Stimulated activated CD4-positive, alpha-beta T cell treated with anti-CD3 and anti-CD28 coated beads, Interleukin-15, amount 100 ng/mL, for 1 hour (primary cell): ENCODE data around the gene AREL1.
A peak's percentile ranks its signal among the peaks of the same experiment; 100 is the strongest.

ENCODE experiments used
- DNase-seq, 2 donors: peaks; one replicate each; pipeline ENCODE4 v3.0.0-alpha.2; 2020; ENCODE audit warnings: low read depth in 1 of 2, low spot score in 1 of 2

AREL1 gene

DNA sequence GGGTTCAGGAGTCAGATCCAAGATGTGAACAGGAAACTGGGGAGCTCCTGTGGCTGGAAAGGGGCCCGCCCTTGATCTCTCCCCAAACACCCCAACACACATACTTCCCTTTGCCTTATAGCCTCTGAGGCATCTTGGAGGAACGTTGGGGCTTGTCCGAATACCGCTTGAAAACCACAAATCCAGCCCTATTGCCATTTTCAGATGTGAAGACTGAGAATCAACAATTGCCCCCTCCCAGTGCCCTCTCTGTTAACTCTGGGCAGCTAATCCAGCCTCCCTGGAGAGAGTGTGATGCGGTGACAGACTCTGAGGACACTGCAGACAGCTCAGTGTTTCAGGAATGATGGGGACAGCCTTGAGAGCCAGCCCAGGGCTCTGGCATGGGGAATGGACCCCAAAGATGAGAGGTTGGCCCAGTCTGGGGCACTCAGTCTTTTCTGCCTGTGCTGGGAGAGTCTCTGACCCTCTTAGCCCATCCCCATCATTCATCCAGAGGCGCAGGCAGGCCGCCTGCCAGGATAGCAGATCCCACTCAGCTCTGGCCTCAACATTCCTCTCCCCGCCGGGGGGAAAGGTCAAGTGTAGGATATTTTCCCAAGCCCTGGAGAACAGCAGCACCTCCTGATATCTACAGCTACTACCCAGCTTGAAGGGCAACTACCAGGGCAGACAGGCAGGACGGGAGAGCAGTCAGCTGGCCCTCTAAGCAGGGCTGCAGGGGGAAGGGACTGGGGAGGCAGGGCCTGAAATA lies 76.3 kb downstream of the AREL1 start:
- DNase-seq = no peak

DNA sequence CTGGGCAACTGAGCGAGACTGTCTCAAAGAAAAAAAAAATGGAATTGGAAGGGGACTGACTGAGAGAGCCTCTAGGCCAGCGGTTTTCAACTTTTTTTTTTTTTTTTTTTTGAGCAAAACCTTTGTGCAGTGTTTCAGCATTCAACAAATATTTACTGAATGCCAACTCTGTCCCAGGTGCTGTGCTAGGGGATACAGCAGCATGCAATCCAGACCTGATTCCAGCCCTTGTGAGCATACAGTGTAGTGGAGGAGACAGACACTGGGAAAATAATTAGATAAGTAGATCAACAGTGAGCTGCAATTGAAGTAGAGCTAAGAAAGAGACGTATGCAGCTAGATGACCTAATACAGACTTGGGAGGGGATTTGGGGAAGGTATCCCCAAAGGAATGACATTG lies 77.0 kb downstream of the AREL1 start:
- no peak for DNase-seq

DNA sequence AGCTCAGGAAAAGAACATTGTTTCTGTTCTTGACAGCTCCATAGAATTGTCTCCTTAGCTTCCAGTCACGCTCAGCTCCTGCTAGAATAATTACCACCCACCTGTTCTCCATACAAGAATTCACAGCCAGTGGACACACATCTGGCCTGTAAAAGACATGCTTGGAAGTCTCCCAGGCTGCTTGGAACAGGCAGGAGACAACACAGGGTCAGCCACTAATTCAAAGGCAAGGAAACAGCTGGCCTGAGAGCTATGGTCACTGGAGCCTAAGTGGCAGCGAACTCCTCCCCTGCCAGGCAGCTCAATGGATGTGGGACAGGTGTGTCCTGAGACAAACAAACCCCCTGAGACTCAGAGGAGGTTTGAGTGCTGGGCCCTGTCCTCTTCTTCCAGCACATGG lies 77.9 kb downstream of the AREL1 start:
- DNase-seq = no peak

DNA sequence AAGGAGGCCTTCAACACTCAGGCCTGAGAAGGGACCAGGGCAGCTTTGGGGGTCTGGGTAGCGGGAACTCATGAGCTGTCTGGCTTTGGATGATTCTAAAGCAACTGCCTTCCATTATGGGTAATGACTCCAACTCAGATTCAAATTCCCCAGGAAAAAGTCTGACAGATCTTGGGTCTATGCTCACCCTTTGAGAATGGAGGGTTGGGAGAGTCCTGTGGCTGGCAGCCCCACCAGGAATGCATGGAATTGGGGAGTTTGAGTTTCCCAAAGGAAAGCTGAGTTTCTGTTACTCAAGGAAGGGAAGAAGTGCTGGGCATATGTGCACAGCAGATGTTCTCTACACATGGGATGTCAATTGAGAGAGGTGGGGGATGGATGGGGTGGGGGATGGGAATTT lies 78.4 kb downstream of the AREL1 start:
- no peak for DNase-seq

DNA sequence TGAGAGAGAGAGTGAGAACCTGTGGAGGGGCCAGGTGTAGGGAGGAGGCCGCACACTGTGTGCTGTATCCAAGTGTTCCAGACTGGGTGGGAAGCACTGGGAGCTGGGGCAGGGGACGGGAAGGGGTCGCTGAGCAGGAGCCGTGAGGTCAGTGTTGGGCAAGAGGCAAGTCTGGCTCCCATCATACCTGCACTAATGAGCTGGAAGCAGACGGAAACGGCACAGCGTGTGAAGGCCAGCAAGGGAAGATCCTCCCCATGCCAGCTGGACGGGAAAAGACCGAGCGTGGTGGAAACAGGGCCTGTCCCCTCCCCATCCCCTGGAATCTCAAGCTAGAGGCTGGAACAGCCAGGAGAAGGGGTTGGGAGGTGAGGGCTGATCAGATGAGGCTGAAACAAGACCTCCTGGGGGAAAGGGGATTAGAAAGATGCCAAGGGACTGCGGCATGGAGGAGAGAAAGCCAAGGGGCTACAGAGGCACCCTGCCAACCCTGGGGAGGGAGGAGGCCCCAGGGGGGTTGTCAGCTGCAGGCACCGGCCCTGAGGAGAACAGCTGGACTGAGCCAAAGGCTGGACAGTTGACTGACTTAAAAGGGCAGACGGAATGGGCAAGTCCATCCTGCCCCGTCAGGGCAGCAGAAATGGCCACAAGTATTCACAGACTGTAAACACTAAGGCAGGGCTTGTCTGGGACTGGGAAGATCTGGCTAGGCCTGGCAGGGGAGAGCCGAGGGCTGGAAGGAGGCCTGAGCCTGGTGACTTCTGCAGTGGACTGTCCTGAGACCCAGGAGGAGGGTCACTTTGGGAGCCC lies 81.8 kb downstream of the AREL1 start:
- DNase-seq = no peak

DNA sequence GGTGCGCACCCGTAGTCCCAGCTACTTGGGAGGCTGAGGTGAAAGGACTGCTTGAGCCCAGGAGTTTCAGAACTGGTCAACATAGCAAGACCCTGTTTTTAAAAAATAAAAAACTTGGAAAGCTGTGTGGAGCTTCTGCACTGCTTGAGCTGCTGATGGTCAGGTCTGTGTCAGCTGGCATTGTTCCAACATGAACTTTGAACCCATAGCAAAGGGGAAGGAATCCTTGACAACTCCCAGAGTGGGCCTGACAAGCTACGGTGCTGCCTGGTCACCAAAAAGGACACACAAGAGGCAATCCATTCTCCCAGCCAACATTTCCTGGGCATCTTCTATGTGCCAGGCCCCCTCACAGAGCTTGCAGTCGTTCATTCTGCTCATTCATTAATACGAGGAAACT lies 84.5 kb downstream of the AREL1 start:
- DNase-seq = no peak

DNA sequence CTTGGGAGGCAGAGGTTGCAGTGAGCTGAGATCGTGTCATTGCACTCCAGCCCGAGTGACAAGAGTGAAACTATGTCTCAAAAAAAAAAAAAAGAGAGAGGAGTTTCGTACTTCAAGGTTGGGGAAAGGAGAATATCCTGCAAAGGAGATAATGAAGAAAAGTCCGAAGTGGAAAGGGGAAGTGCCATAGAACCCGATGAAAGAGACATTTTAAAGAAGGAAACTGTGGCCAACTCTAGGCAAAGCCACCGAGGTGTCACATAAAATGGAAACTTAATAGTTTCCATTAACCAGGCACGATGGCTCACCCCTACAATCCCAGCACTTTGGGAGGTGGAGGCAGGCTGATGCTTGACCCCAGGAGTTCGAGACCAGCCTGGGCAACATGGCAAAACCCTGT lies 85.8 kb downstream of the AREL1 start:
- no peak for DNase-seq

DNA sequence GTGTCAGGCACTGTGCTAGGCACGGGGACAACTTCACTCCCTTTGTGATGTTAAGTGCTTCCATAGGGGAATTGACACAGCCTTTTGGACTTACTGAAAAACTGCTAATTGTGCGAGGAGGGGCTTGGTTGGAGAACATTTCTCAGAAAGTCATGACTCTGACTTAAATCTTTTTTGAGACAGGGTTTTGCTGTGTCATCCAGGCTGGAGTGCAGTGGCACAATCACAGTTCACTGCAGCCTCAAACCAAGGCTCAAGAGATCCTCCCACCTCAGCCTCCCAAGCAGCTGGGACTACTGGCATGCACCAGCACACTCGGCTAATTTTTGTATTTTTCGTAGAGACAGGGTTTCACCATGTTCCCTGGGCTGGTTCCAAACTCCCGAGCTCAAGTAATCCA lies 90.6 kb downstream of the AREL1 start:
- no peak for DNase-seq

DNA sequence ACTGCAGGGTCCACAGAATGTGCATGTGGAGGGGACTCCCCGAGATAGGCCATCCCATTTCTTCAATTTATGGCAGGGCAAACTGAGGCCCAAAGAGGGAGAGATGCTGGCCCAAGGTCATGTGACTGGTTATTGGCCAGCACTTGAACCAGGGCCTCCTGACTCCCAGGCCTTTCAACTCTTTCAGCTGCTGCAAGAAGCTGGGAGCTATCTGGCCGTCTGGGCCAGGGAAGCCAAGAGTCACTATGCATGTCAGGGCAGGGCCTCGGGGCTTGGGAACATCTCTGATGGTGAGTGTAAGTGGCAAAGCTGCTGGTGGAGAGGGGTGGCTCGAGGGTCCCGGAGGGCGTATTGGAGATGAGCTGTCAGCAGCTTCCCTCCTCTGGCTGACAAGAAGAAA lies 91.3 kb downstream of the AREL1 start:
- DNase-seq = no peak

DNA sequence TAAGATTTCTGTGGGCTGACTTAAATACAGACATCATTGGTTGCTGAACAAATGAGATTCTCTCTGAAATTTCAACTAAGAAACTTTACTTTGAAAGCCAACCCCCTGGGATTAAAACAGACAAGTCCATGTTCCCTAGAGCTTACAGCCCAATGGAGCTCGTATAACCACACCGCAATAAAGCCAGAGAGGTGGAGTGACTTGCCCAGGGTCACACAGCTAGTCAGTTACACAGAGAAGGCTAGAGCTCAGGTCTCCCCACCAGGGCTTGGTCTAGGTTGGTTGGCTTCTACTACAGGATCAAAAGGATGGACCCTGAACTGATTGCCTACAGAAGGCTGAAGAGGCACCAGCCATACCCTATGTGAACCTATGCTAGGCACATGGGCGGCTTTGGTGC lies 92.0 kb downstream of the AREL1 start:
- no peak for DNase-seq

DNA sequence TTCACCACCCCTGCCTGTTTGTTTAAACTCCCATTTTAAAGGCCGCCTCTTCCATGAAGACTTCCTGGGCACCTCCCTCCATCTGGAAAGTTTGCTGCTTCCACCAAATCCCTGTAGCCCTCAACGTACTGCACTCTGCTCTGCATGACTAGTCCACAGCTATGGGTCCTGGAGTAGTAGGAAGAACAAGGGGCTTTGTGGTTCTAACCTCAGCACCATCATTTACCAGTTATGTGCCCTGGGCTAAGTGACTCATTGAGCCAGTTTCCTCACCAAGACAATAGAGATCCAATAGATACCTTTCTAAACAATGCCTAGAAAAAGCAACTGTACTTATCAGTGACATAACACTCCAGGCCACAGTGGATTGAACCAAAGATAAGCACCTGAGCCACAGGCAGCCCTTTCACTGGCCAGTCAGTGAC lies 92.4 kb downstream of the AREL1 start:
- no peak for DNase-seq

DNA sequence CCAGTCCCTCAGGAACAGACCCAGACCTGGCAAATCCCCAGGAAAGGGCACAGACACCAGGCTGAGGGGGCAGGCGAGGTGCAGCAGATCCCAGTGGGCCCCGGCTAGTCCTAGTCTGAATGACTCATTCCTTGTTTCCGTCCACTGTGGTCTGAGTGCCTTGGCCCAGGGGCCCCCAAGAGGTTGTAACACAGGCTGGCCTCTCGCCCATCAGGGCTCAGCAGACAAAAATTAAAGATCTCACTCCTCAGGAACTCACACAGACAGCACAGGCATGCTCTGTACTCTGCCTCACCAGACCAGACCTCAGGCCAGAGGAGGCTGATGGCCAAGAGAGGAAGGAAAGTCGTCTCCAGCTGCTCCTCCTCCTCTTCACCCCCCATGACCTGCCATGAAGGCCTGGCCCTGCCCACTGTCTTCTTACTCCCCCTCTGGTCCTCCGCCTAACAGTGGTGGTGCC lies 93.2 kb downstream of the AREL1 start:
- DNase-seq = no peak

DNA sequence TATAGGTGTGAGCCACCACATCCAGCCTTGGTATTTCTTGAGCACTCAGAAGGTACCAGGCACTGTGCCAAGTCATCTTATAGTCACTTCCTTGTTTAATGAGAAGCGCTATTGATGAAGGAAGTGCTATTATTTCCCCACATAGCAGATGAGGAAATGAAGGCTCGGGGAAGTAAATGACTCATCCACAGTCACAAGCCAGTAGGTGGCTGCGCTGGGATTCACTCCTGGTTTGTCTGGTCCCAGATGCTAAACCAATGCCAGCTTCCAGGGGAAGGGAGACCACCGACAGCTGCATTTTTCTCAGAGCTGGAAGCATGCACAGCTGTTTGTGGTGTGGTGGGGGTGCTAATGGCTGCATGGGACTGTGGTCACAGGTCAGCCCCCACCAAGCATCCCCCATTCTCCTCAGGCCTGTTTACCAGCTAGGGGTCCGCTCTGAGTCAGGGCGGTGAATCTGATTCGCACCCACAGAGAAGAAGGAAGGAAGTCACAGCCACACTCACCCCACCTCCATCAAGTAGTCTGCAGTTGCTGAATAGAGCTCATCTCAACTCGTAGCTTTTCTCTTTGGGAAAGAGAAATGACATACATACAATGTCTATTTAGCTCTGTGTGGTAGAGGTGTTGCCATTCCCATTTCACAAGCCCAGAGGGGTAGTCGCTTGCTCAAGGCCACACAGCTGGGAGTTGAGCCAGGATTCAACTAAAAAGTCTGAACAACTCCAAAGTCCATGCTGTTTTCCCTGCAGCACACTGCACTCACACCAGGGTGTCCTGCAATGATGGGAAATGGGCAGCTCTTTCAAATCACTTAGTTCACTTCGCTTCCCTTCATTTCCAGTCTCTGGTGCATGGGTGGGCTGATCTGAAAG lies 94.6 kb downstream of the AREL1 start:
- peak; percentile 14 to 26 for DNase-seq

DNA sequence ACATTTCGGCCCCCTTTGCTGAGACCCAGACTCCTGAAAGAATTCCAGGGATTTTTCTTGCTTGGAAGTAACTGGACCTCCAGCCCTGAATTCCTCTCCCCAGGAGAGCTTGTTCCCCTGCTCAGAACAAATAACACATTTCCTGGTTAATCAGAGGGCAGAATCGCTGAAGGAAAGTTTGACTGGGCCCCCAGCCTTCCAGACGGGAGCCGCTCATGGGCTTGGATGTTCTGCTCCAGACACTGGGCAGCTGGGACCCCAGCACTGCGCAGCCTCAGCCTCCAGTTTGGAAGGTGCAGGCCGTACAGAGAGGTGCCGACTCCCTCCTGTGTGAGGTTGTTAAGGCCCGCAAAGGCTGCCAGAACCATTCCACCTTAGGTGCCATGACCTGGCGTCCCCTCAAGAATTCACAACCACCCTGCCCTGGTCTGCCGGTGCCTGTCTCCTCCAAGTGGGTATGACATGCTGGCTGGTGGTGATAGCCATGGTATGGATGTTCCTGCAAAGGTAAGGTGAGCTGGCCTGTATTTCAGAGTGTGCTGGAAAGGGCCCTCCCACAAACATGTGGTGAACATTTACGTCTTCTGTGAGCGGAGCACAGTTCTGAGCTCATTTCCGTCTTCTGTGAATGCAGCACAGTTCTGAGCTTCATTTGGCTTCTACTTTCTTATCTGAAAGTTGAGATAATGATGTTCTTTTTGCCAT lies 95.7 kb downstream of the AREL1 start:
- no peak for DNase-seq

DNA sequence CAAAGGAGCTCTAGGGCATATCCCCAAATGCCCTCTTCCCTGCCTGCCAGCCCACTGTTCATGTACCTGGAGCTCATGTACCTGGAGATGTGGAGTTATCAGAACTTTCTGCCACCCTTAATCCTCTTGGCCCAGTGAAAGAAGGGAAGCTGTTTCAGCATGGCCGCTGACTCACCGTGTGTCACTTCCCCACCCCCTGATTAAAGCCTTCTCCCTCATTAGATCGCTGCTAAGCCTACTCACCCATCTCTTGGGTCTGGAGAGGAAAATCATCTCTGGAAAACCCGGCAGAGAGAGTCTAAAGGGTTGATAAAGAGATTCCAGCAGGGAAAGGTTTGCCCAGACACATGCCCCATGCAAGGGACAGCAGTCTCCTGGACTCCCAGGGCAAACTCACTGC lies 96.4 kb downstream of the AREL1 start:
- DNase-seq = no peak

DNA sequence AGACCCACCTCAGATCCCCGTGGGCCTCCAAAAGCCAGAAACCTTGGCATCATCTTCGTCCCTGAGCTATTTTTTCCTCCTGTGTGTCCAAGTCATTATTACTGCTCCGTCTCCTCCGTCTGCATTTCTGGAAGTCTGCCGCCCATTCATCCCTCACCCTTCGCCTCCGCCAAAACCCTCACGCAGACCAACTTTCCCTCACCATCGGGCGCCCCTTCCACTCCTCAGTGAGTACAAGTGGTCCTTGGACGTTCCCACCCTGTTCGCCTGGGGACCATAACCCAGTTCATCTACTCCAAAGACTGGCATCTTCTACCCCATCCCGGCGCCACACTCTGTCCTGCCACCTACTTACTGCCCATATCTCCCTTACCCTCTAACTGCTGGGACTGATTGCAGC lies 97.1 kb downstream of the AREL1 start:
- DNase-seq = no peak

DNA sequence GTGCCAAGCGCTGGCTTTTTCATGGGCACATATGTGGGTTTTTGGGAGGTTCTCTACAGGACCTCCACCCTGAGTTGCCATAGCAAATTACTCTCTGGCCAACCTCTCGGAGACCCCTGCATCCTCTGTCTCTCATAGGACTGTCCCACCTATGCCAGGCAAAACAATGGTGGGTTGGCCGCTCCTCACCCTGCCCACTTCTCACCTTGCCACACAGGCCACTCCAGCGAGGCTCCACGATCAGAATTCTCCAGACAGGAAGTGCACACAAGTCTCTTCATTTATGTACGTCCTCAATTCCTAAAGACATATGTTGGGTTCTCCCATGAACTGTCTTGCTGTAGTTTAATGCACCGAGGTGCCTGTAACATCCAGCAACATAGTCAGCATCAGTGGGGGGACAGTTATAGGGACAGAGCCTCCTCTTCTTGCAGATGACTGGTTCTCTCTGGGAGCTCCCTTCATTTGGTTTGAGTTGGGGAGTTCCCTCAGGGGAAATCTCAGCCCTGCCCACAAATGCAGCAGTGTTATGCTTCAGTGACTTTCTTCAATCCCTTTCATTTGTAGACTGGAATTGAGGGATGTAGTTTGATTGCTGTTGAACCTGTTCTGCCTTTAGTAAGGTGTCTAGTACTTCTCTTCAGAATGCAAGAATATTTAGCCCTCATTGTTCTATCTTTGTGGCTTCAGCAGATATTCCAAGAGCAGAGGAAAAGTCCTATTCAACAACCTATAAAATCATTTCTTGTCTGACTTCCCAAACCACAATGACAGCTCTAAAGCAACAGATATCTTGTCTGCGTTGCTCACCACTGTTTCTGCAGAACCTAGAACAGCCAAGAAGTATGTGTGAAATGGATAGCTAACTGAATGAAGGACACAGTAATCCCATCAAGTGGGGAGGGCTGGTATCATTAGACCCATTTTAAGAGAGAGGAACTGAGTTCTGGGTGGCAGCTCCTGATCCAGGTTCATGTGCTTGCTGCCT lies 98.1 kb downstream of the AREL1 start:
- DNase-seq = no peak

DNA sequence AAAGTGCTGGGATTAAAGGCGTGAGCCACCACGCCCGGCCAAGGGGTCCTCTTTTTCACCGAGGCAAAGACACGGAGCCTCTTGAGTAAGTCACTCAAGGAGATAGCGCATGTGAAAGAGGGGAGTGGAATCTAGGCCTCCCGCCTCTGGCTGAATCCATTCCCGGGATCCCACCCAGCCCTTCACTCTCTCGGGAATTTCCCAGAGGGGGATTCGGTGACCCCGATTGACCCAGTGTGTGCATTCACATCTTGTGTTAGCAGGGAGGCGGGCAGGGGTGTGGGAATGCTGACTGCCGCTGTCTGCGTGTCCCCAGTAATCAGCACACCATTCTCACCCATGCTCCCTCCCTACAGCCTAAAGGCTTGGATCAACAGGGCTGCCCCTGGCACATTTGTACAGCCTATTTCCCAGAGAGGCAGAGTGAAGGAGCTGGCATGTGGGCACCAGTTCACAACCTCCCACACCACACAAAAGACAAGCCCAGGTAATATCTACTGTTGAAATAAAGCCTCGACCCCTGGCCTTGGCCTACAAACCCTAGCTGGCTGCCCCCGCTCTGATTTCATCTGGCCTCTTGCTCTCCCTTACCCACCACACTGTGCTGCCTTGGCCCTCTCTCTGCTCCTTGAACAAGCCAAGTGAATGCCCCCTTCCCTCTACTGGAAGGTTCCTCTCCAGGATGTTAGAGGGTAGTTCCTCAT lies 99.5 kb downstream of the AREL1 start:
- no peak for DNase-seq

DNA sequence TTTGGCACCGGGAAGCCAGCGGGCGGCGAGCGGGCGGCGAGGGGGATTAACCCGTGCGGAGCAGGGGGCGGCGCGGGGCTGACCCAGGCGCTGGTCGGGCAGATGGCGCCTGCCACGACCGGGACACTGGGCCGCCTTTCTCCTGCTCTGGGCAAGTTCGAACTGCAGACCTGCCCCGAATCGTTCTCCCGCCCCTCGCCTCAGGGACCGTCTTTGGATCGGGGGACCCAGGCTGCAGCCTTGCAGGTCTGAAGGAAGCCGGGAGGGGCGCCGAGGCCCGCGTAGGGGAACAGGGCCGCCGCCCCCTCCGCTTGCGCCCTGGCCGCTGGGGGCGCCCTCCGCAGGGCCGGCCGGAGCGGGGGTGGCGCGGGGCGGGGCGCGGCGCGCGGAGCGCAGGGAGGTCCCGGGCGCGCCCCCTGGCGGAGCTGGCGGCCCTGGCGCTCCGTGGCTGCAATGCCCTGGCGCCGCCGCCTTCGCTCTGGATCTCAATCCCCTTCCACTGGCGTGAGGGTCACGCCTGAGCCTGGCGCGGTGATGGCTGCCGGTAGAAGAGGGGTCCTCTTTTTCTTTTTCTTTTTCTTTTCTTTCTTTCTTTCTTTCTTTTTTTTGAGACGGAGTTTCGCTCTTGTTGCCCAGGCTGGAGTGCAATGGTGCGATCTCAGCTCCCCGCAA lies 100.4 kb downstream of the AREL1 start:
- peak; percentile 77 to 83 for DNase-seq
